RWPE2 (cell line): ENCODE measurements around the gene MARCHF3.

Source experiments
- ATAC-seq: fragments of 200-7000 bp; cut with Tn5 transposase; 3 replicates; pipeline ENCODE4 v1.9.1; 2021; ENCODE audit warnings: low read depth
- DNase-seq: peaks from one replicate; pipeline ENCODE4 v3.0.0-alpha.2; 2020; ENCODE audit warnings: low spot score
- H3K27ac ChIP-seq: fragments of 450-650 bp; 2 replicates; pipeline ENCODE4 v1.5.1; 2017; ENCODE audit warnings: mild to moderate bottlenecking; ENCODE audit not compliant: poor library complexity, severe bottlenecking
- H3K27me3 ChIP-seq: fragments of 250-450 bp; sonication (Bioruptor Pico); 2 replicates; pipeline ENCODE4 v1.5.1; 2021; ENCODE audit warnings: mild to moderate bottlenecking, moderate library complexity; ENCODE audit not compliant: insufficient read depth, poor library complexity, severe bottlenecking
- H3K36me3 ChIP-seq: fragments of 250-450 bp; sonication (Bioruptor Pico); 2 replicates; pipeline ENCODE4 v1.5.1; 2020; ENCODE audit warnings: low read depth, mild to moderate bottlenecking, moderate library complexity
- H3K4me1 ChIP-seq: fragments of 250-450 bp; sonication (Bioruptor Pico); 2 replicates; pipeline ENCODE4 v1.5.1; 2021; ENCODE audit warnings: mild to moderate bottlenecking, moderate library complexity; ENCODE audit not compliant: insufficient read depth, poor library complexity, severe bottlenecking
- H3K4me3 ChIP-seq: fragments of 250-450 bp; sonication (Bioruptor Pico); 2 replicates; pipeline ENCODE4 v1.5.1; 2021; ENCODE audit warnings: mild to moderate bottlenecking, moderate library complexity; ENCODE audit not compliant: severe bottlenecking
- H3K9me3 ChIP-seq: fragments of 250-450 bp; sonication (Bioruptor Pico); 2 replicates; pipeline ENCODE4 v1.5.1; 2021; ENCODE audit warnings: mild to moderate bottlenecking, moderate library complexity; ENCODE audit not compliant: severe bottlenecking
- TF ChIP-seq, protein P1 (sequence below): fragments of 450-650 bp; IDR thresholded peaks from one replicate; pipeline ENCODE4 v1.5.1; 2017; ENCODE audit warnings: mild to moderate bottlenecking, moderate library complexity; ENCODE audit not compliant: poor library complexity, severe bottlenecking

The MARCHF3 gene

DNA sequence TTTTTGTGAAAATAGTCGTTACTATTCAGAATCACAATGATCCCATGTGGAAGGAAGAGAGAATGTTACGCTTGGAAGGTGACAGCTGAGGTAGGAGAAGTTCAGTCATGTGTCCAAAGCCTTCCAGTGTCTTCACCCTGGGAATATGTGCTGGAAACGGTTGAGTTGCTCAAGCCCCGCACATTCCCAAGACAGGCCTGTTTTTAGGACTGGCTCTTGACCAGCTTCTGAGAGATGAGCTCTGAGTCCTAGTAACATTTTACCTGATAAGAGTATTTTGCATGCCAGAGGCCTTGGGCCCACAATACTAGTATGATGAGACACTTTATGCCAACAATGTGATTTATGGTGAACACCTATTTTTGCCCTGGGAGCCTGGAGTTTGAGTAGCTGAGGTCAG lies 151.7 kb downstream of the MARCHF3 start:
- H3K9me3 ChIP-seq: no peaks in the 10 kb centered on the region
- H3K36me3 ChIP-seq: no peaks in the 10 kb centered on the region
- ATAC-seq (no peak), DNase-seq (no peak)
- no peak overlapping the region for H3K27ac ChIP-seq
- no peaks in the 10 kb centered on the region for H3K27me3 ChIP-seq
- TF ChIP-seq, protein P1, sequence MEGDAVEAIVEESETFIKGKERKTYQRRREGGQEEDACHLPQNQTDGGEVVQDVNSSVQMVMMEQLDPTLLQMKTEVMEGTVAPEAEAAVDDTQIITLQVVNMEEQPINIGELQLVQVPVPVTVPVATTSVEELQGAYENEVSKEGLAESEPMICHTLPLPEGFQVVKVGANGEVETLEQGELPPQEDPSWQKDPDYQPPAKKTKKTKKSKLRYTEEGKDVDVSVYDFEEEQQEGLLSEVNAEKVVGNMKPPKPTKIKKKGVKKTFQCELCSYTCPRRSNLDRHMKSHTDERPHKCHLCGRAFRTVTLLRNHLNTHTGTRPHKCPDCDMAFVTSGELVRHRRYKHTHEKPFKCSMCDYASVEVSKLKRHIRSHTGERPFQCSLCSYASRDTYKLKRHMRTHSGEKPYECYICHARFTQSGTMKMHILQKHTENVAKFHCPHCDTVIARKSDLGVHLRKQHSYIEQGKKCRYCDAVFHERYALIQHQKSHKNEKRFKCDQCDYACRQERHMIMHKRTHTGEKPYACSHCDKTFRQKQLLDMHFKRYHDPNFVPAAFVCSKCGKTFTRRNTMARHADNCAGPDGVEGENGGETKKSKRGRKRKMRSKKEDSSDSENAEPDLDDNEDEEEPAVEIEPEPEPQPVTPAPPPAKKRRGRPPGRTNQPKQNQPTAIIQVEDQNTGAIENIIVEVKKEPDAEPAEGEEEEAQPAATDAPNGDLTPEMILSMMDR: no peak
- H3K4me1 ChIP-seq: no peaks in the 10 kb centered on the region
- H3K4me3 ChIP-seq: no peak overlapping the region

DNA sequence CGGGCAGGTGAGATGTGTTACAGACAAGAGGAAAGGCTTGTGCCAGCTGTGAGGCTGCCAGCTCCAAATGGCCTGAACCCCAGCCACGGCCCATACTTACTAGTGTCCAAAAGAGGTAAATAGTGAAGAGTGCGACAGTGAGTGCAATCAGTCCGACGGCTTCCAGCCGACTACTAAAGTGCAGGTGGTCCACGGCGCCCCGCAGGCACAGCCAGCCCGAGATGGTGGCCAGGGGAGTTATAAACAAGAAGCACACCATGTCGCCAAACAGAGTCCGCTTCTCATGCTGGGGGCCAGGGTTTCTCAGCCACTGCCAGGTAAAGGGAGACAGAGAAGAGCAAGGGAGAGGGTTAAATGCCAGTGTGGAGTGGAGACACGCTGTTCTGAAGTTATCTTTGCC lies 152.3 kb downstream of the MARCHF3 start:
- no peak overlapping the region for H3K4me3 ChIP-seq
- no peaks in the 10 kb centered on the region for H3K27me3 ChIP-seq
- H3K4me1 ChIP-seq: no peaks in the 10 kb centered on the region
- H3K9me3 ChIP-seq: no peaks in the 10 kb centered on the region
- no peak for DNase-seq
- no peak for ATAC-seq
- H3K27ac ChIP-seq: no peak overlapping the region
- TF ChIP-seq, protein P1: no peak
- H3K36me3 ChIP-seq: no peaks in the 10 kb centered on the region

DNA sequence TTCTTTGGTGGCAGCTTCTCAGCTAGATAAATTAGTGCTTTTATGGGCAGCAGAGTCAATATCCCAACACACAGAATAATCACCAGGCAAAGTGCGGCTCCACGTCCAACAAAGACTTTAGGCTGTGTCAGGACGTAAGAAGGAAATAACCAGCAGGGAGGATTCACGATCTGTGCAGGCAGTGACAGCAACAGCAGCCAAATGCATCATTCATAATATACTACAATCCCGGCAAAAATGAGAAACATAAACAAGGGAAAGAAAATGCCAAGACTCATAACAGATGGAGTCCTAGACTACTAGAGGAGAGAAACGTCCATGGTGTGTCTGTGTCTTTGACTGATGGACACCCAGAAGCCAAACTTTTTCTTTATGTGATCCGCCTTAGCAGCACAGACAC lies 152.8 kb downstream of the MARCHF3 start:
- DNase-seq (no peak), ATAC-seq (no peak)
- no peaks in the 10 kb centered on the region for H3K4me1 ChIP-seq
- H3K27ac ChIP-seq: no peak overlapping the region
- no peaks in the 10 kb centered on the region for H3K36me3 ChIP-seq
- H3K9me3 ChIP-seq: no peaks in the 10 kb centered on the region
- no peak overlapping the region for H3K4me3 ChIP-seq
- TF ChIP-seq, protein P1: no peak
- H3K27me3 ChIP-seq: no peaks in the 10 kb centered on the region

DNA sequence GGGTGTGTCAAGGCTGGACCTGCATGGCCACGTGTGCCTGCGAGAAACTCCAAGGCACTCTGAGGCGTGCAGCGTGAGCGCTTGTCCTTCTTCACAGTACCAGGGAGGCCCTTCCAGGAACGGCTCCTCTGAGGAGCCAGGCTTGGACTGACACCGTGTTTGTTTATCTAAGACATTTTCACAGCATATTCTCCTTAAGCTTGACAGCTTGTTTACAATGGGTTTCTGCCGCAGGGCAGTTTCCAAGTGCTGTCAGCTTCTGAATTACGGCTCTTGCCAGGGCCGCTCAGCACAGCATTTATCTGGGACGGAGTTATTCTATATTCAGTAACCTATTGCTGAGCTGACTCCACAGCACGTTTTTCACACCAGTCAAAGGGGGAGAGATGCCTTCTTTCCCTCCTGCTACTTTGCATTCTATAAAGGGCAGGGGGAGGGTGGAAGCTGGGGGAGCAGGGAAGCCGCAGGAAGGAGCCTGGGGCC lies 155.0 kb downstream of the MARCHF3 start:
- H3K36me3 ChIP-seq: no peaks in the 10 kb centered on the region
- no peak for ATAC-seq
- H3K9me3 ChIP-seq: no peaks in the 10 kb centered on the region
- no peaks in the 10 kb centered on the region for H3K4me1 ChIP-seq
- no peak overlapping the region for H3K4me3 ChIP-seq
- no peak for DNase-seq
- no peaks in the 10 kb centered on the region for H3K27me3 ChIP-seq
- TF ChIP-seq, protein P1: no peak
- no peak overlapping the region for H3K27ac ChIP-seq

DNA sequence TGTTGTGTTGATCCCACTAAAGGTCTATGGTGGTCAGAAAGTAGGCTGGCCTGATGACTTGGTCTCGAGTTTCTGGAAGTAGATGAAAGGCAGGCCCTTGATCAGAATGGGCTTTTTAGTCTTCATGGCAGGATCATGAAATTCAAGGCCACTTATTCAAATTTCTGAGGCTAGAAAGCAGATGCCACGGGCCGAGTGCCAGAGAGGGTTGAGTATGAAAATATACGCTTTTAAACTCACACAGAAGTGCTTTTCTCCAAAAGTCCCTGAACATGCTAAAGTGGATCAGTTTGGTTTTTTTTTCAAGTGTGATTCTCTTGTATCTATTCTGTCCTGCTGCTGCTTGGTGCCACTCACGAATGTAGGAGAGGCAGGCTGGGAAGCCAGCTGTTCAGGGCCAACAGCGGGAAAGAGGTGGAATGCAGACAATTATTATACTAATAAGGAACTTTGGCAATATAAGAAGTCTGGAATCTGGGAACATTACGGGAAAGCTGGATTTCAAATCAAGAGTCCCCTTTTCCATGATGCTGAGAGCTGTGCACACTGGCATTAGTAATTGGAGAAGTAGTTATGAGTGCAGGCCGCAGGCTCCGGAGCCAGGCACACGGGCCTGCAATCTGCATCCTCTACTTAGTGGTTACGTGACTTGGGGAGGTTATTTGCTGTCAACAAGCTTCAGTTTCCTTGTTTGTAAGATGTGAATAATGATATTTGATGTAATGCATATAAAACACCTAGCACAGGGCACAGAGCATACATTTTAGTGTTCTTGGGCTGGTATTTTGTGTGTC lies 157.6 kb downstream of the MARCHF3 start:
- H3K36me3 ChIP-seq: no peaks in the 10 kb centered on the region
- DNase-seq: no peak

More for the DNA sequence above, 157.6 kb downstream of the MARCHF3 start:
- H3K27ac ChIP-seq: no peak overlapping the region
- no peaks in the 10 kb centered on the region for H3K4me1 ChIP-seq
- H3K27me3 ChIP-seq: no peaks in the 10 kb centered on the region
- no peak for ATAC-seq
- TF ChIP-seq, protein P1: no peak
- H3K9me3 ChIP-seq: no peaks in the 10 kb centered on the region
- no peak overlapping the region for H3K4me3 ChIP-seq
